ENCODE data around the gene OOSP4B.
"Not testable (repeated sequence)": the region's sequence is repeated elsewhere in the genome, so short reads cannot be mapped to it uniquely, and the experiment has no call there.

Gene OOSP4B

DNA sequence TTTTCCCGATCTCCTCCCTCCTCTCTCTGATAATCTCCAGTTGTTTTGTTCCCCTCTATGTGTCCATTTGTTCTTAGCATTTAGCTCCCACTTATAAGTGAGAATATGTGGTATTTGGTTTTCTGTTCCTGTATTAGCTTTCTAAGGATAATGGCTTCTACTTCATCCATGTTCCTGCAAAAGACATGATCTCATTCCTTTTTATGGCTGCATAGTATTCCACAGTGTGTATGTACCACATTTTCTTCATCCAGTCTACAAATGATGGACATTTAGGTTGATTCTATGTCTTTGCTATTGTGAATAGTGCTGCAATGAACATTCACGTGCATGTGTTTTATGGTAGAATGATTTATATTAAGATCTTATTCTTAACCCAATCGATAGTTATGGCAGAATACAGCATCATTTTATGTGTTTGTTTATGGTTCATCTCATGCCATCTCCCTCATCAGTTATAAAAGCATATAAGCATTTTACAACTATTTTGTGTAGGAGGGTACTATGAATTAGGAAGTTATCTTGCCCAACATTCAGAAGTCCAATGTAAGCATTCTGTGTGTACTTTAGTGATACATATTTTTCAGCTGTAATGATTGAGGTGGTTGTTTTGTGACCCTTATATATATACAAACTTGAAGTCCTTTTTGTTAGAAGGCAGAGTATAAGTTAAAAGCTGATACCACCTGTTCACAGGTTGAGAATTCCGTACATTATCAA, 42.7 kb downstream of the OOSP4B start:
- DNase-seq (ENCODE audit: low read depth in 2 of 2) = no peak

DNA sequence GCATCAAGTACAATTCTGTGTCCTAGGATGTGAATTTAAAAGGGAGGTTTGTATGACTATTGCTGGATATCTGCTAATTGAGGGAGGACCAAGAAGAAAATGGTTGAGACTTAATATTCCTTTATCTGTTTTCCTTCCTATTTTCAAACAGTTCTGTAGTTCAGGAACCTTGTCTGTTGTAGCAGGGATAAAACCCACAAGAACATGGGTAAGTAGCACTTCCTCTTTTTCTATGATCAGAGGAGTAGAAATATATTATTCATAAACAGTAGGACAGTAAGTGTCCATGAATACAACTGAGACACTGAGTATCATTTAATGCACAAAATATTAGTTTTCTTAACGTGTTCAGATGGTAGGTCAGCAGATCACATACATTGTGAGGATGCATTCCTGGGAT, 47.1 kb downstream of the OOSP4B start:
- DNase-seq (ENCODE audit: low read depth in 2 of 2) = no peak

DNA sequence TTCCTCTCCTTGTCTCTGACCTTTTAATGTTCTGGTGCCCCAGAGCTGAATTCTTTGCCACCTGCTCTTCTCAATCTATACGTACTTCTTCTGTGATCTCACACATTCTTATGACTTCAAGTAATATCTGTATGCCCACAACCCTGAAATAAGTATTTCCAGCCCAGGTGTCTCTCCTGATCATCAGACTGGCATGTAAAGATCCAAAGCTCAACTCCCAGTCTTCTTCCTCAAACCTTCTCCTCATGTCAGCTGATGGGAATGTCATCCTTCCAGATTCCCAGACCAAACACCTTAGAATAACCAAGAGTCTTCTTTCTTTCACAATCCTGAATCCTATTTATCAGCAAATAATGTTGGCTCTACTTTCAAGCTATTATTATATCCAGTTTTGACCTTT, 48.8 kb downstream of the OOSP4B start:
- no peak for DNase-seq (ENCODE audit: low read depth in 2 of 2)

DNA sequence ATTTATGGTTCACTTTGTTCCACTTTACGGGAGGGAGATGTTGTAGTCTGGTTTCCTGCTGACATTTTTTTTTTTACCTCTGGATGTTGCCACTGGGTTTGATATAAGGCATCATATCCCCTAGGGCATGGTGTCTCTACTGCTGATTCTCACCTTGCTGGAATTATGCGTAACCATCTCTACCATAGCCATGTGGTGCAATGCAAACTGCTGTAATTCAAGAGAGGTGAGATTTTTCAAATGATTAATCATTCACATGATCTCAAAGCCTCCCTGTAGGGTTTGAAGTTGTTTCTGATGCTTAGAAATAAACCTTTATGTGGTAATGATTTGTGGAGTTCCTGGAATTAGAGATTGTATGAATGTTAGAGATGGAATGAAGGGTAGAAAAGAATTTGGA, 52.5 kb downstream of the OOSP4B start:
- no peak for DNase-seq (ENCODE audit: low read depth in 2 of 2)

DNA sequence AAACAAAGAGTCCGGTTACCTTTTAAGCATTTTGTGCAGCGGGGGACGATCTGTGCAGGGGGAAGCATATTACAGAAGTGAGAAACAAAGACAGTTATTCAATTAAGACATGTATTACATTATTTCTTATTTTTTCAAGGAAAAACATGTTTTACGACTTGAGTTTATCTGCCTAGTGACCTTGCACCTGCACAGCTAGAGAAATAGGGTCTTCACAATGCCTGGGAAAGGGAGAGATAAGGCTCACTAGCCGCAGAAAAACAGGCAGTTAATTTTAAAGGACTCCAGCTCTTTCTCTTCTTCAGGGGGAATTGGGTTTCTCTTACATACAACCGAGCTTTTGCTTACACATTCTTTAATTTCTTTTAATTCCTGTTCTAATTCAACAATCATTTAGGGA, 54.7 kb downstream of the OOSP4B start:
- not testable (repeated sequence) for DNase-seq (ENCODE audit: low read depth in 2 of 2)

DNA sequence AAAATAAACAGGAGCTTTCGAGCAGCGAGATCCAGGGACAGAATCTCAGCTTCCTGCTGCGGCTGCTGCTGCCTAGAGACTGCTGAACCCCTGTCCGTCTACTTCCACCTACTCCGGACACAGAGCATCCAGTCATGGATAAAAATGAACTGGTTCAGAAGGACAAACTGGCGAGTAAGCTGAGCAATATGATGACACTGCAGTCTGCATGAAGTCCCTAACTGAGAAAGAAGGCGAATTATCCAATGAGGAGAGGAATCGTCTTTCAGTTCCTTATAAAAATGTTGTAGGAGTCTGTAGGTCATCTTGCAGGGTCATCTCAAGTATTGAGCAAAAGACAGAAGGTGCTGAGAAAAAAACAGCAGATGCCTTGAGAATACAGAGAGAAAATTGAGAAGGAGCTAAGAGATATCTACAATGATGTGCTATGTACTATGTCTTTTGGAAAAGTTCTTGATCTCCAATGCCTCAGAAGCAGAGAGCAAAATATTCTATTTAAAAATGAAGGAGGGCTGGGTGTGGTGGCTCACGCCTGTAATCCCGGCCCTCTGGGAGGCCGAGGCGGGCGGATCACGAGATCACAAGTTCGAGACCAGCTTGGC, 60.3 kb downstream of the OOSP4B start:
- no peak for DNase-seq (ENCODE audit: low read depth in 2 of 2)

DNA sequence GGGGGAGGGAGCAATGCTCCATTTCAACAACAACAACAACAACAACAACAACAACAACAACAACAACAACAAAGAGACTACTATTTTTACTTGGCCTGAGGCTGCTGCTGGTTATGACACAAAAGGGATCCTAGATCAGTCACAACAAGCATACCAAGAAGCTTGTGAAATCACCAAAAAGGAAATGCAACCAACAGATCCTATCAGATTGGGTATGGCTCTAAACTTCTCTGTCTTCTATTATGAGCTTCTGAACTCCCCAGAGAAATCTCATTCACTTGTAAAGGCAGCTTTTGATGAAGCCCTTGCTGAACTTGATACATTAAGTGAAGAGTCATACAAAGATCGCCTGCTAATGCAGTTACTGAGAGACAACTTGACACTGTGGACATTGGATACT, 61.0 kb downstream of the OOSP4B start:
- DNase-seq (ENCODE audit: low read depth in 2 of 2) = no peak

DNA sequence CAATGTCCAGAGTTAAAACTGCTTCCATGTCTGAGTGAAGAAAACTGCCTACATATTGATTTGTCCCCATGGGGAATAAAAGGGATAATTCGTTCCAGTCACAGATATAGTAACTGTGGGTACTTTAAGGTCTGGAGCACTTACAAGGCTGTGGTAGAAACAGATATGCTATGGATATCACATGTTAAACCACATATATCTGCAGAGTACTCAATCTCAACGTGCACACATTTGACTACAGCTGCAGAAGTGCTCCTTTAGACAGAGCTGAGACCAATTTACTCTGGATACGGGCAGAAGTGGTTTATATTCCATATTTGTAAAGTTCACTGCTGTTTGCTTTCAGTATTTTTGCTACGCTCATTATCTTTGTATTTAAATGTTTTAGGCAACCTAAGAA, 61.8 kb downstream of the OOSP4B start:
- no peak for DNase-seq (ENCODE audit: low read depth in 2 of 2)

DNA sequence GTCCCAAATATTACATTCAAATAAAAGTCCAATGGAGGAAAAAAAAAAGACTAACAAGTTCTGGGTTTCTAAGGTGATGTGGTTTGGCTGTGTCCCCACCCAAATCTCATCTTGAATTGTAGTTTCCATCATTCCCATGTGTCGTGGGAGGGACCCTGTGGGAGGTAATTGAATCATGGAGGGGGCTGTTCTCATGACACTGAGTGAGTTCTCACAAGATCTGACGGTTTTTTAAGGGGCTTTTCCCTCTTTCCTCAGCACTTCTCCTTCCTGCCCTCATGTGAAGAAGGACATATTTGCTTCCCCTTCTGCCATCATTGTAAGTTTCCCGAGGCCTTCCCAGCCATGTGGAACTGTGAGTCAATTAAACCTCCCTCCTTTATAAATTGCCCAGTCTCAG, 63.6 kb downstream of the OOSP4B start:
- DNase-seq (ENCODE audit: low read depth in 2 of 2) = no peak

Measured in stimulated activated CD4-positive, alpha-beta T cell treated with anti-CD3 and anti-CD28 coated beads, Interleukin-12 subunit alpha, Interleukin-12 subunit beta, amount 100 ng/mL, for 24 hours (primary cell).